Measurements from ENCODE around the gene WIZ.
A peak's percentile ranks its signal among the peaks of the same experiment; 100 is the strongest.
"Not testable (repeated sequence)": the region's sequence is repeated elsewhere in the genome, so short reads cannot be mapped to it uniquely, and the experiment has no call there.

Gene WIZ, protein sequence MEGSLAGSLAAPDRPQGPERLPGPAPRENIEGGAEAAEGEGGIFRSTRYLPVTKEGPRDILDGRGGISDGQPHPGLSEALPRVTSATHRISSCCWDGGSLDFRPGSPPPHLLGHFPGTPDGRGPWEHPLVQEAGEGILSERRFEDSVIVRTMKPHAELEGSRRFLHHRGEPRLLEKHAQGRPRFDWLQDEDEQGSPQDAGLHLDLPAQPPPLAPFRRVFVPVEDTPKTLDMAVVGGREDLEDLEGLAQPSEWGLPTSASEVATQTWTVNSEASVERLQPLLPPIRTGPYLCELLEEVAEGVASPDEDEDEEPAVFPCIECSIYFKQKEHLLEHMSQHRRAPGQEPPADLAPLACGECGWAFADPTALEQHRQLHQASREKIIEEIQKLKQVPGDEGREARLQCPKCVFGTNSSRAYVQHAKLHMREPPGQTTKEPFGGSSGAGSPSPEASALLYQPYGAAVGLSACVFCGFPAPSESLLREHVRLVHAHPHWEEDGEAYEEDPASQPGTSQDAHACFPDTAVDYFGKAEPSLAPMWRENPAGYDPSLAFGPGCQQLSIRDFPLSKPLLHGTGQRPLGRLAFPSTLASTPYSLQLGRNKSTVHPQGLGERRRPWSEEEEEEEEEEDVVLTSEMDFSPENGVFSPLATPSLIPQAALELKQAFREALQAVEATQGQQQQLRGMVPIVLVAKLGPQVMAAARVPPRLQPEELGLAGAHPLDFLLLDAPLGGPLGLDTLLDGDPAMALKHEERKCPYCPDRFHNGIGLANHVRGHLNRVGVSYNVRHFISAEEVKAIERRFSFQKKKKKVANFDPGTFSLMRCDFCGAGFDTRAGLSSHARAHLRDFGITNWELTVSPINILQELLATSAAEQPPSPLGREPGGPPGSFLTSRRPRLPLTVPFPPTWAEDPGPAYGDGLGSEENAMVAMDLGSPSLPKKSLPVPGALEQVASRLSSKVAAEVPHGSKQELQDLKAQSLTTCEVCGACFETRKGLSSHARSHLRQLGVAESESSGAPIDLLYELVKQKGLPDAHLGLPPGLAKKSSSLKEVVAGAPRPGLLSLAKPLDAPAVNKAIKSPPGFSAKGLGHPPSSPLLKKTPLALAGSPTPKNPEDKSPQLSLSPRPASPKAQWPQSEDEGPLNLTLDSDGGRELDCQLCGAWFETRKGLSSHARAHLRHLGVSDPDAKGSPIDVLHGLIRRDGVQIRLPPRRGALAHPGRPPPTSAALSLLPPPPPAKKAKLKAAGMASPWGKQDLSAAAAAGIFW (N-terminal part only)

DNA sequence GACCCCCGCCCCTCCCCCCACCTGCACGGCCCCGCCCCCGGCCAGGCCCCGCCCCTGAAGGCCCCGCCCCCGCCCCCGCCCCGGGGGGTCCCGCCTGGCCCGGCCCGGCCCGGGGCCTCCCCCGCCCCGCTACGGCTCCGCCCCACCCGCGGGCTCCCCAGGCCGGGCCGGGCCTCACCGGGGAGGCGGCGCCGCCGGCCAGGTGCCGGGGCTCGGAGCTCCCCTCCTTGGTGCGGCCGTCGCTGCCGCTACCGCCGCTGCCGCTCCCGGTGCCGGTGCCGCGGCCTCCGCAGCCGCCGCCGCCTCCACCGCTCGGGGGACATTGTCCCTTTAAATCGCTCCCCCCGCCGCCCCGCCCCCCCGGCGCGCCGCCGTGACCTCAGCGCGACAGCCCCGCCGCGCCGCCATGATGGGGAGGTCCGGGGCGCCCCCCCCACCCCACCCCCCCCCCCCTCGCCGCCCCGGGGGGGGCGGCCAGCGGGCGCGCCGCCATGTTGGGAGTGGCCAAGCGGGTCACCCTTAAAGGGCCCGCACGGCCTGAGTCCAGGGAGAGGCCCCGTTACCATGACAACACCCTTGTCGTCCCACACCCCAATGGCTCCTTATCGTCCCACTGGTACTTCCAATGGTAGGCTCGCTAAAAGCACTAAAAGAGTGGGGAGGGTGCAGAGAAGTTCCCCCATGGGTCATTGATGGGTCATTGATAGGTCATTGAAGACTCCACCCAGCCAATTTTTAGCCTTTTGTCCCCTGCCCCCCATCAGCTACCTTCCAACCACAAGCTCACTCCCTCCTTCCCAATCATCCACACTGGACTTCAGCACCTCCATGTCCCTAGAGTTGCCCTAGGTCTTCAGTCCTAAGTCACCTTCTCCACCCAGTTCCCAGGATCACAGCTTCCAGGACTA is at the start of gene WIZ:
WIZ (minus strand) TSS at position 337 of the 908 bp plus-strand sequence. CDS start 1,649 bp downstream, outside the sequence.
- DNase-seq = peak; percentile 32

DNA sequence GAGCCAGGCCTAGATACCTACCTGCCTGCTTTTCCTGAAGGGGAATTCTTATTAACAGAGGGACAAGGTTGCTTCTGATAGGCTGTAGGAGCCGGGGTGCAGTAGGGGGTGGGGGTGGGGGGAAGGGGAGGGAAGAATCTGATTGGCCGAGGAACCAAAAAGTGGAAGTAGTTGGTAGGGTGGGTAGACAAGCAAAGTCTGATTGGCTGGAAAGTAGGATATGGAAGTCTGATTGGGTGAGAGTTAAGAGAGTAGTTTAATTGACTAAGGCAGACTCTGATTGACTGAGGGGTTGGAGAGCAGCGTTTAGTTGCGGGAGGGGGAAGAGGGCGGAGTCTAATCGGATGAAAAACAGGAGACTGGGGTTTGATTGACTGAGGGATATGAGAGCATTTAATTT is 49.2 kb upstream of the WIZ start:
- no peak for DNase-seq

DNA sequence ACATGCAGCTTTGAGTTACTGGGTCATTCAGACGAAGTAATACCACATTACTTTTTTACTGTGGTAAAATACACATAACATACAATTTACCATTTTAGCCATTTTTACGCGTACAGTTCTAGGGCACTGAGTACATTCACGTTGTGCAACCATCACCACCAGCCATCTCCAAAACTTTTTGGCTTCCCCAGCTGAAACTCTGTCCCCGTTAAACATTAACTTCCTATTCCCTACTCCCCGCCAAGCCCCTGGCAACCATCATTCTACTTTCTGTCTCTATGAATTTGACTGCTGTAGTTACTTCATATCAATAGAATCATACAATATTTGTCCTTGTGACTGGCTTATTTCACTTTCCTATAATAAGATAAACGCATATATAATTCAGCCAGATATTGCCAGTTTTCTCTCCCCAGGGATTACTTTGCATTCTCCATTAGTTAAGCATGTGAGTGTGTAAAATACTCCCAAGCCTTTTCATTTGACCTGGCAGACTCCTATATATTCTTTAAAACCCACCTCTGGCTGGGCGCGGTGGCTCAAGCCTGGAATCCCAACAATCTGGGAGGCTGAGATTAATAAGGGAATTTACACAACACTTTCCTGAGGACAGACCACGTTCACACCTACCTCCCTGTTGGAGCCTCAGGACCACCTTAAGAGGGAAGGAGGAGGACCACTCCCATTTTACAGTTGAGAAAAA is 48.6 kb upstream of the WIZ start:
- no peak for DNase-seq

DNA sequence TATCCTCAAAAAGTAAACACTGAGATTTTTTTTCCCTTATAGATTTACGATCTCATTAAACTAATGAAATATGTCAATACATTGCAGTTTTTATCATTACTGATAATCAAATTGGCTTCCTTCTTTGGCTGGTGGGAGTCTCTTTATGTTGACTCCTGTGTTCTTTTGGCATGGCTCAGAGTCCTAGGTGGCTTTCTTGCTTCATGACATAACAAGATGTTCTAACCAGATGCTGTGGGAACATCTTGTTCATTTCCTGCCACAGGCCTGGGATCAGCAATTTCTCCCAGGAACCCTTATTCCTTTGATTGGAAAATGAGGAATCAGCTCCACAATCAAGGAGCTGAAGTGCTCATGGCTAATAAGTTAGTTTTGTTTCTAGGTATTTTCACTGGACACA is 45.4 kb upstream of the WIZ start:
- no peak for DNase-seq

DNA sequence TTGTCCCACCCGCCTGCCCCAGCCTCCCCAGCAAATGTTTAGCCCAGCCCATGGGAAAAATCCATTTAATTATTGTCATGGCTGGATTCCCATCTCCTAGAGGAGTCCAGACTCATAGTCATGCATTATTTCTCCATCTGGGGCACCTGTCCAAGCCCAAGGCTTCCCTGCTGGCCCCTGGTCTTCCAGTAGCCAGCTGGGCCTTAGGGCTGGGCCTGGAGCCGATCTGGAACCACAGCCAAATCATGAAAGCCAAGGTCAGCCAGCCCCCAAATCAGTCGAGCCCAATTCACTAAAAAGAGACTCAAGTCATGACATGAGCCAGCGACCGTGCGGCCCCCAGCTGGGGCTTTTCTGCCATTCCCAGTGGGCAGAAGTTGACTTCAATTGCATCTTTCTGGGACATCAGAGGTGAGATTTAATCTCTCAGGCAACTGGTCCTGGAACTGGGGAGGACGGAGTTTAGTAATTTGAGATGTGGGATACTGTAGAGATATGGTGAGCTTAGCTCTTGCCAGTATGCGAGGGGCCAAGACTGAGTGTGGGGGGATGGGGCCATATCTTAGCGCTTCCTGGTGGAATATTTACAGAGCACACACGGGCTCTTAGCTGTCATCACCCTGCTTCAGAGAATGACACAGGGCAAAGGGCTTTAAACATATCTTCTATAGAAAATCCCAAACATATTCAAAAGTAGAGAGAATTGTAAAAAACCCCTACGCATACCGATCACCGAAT is 38.9 kb upstream of the WIZ start:
- no peak for DNase-seq

DNA sequence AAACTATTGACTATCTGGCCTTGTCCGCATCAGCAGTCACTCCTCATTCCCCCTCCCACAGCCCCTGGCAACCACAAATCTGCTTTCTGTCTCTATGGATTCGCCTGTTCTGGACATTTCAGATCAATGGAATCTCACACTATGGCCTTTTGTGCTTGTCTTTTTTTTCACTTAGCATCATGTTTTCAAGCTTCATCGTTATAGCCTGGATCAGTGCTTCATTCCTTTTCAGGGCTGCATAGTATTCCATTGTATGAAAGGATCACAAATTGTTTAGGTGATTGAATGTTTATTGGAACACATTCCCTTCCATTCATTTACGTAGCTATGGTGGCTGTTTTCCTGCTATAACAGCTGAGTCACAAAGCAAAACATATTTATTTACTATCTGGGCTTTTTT is 37.3 kb upstream of the WIZ start:
- no peak for DNase-seq

DNA sequence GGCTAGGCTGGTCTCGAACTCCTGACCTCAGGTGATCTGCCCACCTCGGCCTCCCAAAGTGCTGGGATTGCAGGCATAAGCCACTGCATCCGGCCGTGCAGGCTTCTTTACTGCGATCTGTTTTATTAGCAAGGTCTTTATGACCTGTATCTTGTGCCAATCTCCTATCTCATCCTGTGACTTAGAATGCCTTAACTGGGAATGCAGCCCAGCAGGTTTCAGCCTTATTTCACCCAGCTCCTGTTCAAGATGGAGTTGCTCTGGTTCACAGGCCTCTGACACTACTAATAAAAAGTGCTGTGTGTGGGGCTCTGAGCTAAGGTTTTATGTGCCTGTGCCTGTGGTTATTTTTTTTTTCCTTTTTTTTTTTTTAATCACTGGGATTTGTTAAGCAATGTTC is 36.0 kb upstream of the WIZ start:
- DNase-seq = not testable (repeated sequence)

DNA sequence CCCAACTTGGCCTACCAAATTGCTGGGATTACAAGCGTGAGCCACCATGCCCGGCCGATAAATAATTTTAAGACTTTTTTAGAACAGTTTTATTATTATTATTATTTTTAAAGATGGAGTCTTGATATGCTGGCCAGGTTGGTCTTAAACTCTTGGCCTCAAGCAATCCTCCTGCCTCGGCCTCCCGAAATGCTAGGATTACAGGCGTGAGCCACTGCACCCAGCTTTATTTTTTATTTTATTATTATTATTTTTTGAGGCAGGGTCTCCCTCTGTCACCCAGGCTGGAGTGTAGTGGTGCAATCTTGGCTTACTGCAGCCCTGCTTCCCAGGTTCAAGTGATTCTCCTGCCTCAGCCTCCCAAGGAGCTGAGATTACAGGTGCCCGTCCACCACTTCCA is 31.2 kb upstream of the WIZ start:
- DNase-seq = not testable (repeated sequence)

DNA sequence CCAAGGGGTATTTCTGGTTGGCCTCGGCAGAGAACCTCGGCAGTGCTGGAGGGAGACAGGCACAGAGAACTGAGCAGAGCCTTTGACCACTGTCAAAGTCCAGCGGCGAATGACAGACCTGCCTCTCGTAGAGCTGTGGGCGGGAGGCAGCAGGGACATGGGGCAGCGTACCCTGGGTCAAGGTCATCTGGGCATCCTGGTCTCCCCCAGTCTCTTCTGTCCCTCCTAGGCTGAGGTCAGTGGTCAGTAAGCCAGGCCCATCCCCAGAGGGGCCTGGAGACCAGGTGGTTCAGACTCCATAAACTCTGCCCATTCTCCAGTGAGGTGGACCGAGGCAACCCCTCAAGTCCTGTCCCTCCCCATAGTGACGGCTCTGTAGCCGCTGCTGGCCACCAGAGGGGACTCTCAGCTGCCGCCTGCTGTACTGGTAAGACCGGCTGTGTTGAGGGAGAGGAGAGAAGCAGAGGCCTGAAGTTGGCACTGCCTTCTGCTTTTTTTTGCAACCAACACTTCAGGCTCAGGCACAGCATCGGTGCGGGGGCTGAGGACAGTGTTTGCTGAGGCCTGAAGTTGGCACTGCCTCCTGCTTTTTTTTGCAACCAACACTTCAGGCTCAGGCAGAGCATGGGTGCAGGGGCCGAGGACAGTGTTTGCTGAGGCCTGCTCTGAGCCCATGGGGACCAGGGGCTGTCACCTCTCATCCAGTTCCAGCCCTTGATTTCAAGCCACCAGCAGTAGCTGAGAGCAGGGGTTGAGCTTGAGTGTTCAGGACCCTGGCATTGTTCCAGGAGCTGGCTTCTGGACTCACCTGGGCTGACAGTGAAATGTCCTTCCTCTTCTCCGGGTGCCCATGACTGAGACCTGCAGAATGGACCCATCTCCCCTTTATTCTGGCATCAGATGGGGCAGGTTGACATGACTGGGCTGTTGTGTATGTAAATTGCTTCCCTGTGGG is 29.9 kb upstream of the WIZ start, which contains the start of gene PGLYRP2:
PGLYRP2 (minus strand) TSS at position 111 of the 955 bp plus-strand sequence. CDS start 130 bp downstream, outside the sequence.
- DNase-seq = no peak

DNA sequence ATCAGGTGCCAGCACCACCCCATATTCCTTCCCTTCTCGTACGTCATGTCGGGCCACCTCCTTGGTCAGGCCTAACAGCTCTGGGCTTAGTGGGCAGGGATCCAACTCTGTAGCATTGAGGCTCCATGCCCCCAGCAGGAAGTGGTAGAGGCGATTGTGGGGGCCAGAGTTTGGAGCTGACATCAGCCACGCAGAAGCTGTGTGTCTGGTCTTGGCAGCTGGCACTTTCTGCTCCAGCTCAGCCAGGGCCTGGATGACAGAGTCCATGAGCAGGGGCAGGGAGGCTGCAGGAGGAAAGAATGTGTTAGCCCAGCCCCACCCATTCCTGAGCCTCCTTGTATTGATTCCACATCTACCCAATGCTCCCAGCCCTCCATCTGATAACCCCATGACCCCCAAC is 26.6 kb upstream of the WIZ start:
- no peak for DNase-seq

DNA sequence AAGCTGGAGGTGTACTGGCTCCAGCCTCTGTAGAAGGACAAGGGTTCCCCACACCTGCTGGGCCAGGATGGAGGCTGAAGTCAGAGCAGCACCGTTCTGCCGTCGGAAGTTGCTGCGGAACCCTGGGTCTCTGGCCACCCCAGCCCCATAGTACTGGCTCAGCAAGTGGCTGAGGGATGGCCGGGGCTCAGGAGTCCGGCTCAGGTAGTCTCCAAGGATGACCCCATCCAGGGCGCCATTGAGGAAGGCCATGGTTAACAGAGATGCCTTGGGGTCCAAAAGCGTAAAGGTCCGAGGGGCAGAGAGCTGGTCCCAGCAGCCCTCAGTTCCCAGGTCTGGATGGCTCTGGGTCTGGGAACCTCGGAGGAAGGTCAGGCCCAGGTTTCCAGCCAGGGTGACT is 25.9 kb upstream of the WIZ start:
- no peak for DNase-seq

DNA sequence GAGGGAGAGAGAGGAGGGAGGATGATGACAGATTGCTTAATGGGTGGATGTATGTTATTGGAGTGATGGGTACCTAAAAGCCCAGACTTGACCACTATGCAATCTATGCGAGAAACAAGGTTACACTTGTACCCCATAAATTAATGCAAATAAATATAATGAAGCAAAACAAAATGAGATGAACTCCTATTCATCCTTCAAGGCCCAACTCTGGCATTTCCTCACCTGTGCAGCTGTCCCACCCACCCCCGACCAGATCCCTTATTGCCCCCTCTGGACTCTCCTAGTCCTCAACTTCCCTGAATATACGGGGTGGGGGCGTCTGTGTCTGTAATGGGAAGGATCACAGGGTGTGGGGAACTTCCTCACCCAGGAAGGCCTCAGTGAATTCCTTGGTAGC is 25.4 kb upstream of the WIZ start:
- DNase-seq = no peak

DNA sequence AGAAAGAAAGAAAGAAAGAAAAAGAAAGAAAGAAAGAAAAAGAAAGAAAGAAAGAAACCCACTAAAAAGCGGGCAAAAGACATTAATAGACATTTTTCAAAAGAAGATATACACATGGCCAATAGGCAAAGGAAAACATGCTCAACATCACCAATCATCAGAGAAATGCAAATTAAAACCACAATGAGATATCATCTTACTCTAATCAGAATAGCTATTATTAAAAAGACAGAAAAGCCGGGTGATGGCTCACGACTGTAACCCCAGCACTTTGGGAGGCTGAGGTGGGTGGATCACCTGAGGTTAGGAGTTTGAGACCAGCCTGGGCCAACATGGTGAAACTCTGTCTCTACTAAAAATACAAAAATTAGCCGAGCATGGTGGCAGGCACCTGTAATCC is 24.1 kb upstream of the WIZ start:
- DNase-seq = not testable (repeated sequence)

DNA sequence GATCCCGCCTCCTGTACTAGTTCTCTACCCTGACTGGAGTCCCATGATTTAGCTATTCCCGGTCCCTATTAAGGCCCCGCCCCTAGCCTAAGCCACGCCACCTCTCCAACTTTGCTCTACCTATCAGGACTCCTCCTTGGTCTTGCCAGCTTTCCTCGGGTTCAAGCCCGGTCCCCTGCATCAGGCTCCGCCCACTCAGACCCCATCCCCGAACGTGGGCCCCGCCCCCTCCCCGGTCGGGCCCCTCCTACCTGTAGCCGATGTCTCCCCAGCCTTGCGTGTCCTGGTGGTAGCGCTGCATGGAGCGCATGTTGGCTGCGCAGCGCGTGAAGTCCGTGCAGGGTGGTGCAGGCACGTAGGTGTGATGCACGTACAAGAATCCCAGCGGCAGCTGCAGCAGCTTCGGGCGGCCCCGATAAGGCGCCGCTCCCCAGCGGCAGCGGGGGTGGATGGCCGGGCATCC is 21.9 kb upstream of the WIZ start:
- DNase-seq = no peak

DNA sequence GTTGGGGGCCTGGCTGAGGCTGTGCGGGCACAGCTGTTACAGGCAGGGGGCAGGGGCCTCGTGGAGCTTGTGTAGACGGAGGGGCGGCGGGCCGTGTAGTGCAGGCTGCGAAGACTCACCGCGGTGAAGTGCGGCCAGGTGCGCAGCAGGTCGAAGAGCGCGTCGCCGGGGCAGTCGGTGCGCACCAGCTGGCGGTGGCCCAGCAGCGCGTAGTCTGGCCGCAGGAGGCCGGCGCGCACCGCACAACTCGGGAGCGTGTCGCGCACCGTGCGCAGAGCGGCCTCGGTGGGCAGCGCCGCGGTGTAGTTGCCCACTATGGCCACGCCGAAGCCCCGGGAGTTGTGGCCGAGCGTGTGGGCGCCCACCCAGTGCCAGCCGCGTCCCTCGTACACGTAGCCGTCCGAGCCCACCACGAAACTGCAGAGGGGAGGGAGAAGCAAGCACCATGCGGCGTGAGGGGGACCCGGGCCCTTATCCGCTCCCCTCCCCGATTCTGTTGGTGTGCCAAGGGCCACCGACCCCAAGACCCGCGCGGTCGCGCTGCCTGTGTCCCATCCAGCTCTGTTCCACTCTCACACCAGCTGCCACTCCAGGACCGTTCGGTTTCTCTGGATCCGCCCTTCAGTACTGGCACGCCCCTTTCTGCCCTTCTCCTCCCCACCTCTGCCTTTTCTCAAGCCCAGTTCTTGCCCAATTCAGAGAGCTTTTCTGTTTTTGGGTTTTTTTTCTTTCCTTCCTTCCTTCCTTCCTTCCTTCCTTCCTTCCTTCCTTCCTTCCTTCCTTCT is 19.9 kb upstream of the WIZ start:
- no peak for DNase-seq

DNA sequence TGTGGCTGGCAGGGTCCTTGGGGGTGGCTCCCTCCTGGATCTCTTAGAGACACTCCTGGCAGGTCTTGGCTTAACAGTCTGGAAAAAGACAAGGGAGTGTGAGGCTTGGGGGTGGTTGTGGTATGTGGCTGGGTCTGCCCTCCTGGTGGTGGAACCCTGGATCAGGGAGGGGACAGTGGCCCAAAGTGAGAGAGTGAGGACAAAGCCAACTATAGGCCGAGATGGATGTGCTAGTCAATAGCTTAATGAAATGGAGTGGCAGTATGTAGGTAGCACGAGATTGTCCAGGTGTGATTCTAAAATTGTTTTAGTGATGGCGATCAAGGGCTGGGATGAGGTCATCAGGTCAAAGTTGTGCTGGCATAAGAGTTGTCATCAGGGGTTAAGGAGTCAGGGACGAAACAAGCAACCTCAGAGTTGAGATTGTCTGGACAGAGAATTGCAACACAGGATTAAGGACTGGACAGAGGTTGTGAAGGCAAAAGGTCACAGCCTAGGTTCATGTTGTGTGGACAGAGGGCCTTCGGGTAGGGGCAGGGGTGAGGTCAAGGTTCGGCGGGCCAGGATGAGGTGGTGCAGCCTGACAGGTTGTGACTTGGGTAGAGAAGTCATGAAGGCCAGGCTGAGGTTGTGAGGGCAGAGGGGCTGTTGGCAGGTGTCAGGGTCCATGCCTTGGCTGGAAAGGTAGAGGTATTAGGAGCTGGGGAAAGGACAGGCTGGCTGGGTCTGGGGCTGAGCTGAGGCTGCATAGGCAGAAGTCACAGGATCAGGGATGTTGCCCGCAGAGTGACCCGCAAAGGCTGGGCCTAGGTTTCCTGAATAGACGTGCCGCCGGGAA is 19.1 kb upstream of the WIZ start:
- no peak for DNase-seq

DNA sequence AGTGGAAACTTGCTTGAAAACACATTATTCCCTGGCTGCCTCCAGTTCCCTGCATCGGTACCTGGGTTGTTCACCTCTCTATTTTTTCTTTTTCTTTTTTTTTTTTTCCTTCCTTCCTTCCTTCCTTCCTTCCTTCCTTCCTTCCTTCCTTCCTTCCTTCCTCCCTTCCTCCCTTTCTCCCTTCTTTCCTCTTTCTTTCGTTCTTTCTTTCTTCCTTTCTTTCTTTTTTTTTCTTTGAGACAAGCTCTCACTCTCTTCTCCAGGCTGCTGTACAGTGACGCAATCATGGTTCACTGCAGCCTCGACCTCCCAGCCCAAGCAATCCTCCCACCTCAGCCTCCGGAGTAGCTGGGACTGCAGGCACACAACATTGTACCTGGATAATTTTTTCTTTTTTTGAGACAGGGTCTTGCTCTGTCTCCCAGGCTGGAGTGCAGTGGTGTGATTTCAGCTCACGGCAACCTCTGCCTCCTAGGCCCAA is 18.0 kb upstream of the WIZ start:
- no peak for DNase-seq
